A673 (cell line): Measurements from ENCODE around the gene PODXL. TPM values are rescaled to one million over a fixed set of nuclear protein-coding genes. Genes with fewer than 3 reads are reported as not detected.
A peak's percentile ranks its signal among the peaks of the same experiment; 100 is the strongest.

Experiments
- BruUV-seq: library from RNA; stranded (reverse); fragments of 400-500 nt; replicated peaks from 2 replicates; lab custom pipeline; 2021; lab: Mats Ljungman, UMichigan
- CTCF ChIA-PET: fragments of 300-600 bp; sonication (Branson Sonifier 250); formaldehyde crosslinking; loops from one replicate; lab custom pipeline; 2022; ENCODE audit warnings: antibody characterized with exemption; lab: Charles Lee
- POLR2A ChIA-PET: fragments of 300-600 bp; sonication (Branson Sonifier 250); formaldehyde crosslinking; loops from one replicate; lab custom pipeline; 2022; ENCODE audit warnings: antibody characterized with exemption; ENCODE audit not compliant: low non-redundant PET; lab: Charles Lee
- DNase-seq: peaks from one replicate; pipeline ENCODE4 v3.0.0-alpha.2; 2015; ENCODE audit warnings: low spot score
- H3K27ac ChIP-seq: fragments of 200-600 bp; sonication (generic); 2 replicates; pipeline ENCODE4 v1.5.1; 2016; ENCODE audit warnings: mixed run types, low read depth, mild to moderate bottlenecking, mixed read lengths, antibody characterized with exemption, low read length; ENCODE audit not compliant: poor library complexity, severe bottlenecking
- H3K27me3 ChIP-seq: fragments of 200-600 bp; sonication (generic); replicated peaks from 2 replicates; pipeline ENCODE4 v1.6.1; 2017; ENCODE audit warnings: mixed run types, low read depth, mild to moderate bottlenecking, mixed read lengths, antibody characterized with exemption, low read length; ENCODE audit not compliant: insufficient read depth, poor library complexity
- H3K36me3 ChIP-seq: fragments of 200-600 bp; sonication (generic); 2 replicates; pipeline ENCODE4 v1.6.1; 2016; ENCODE audit warnings: mixed run types, mild to moderate bottlenecking, mixed read lengths, antibody characterized with exemption, low read length; ENCODE audit not compliant: insufficient read depth, poor library complexity, severe bottlenecking
- H3K4me1 ChIP-seq: fragments of 200-600 bp; sonication (generic); 2 replicates; pipeline ENCODE4 v1.6.1; 2017; ENCODE audit warnings: mixed run types, mild to moderate bottlenecking, mixed read lengths, antibody characterized with exemption, low read length; ENCODE audit not compliant: insufficient read depth, poor library complexity, severe bottlenecking
- H3K4me3 ChIP-seq: fragments of 200-600 bp; sonication (generic); 2 replicates; pipeline ENCODE4 v1.5.1; 2016; ENCODE audit warnings: low read depth, mixed run types, mild to moderate bottlenecking, mixed read lengths, low read length; ENCODE audit not compliant: poor library complexity, severe bottlenecking
- H3K9me3 ChIP-seq: fragments of 200-600 bp; sonication (generic); 2 replicates; pipeline ENCODE4 v1.6.1; 2016; ENCODE audit warnings: mixed run types, low read depth, mild to moderate bottlenecking, mixed read lengths, antibody characterized with exemption, low read length; ENCODE audit not compliant: poor library complexity, severe bottlenecking
- EZH2 ChIP-seq: fragments of 200-600 bp; sonication (generic); IDR thresholded peaks from 2 replicates; pipeline ENCODE4 v1.6.1; 2017; ENCODE audit warnings: borderline replicate concordance, low read depth, mild to moderate bottlenecking, mixed read lengths, antibody characterized with exemption, low read length; ENCODE audit not compliant: poor library complexity, severe bottlenecking
- intact Hi-C: fragments of 100-400 bp; cut with micrococcal nuclease; formaldehyde crosslinking; loops from one replicate; pipeline ENCODE4 v1.10.0; 2022; ENCODE audit not compliant: unreplicated experiment
- total RNA-seq: library from RNA; stranded (reverse); gene quantifications from 2 replicates; pipeline ENCODE4 v1.2.3, GENCODE V29; 2021
- TF ChIP-seq, protein P1 (sequence below): fragments of 300-800, 200-600 bp; sonication (generic); conservative IDR thresholded peaks from 2 replicates; pipeline ENCODE4 v1.5.1; 2017; ENCODE audit warnings: low read depth, mild to moderate bottlenecking, antibody characterized with exemption, low read length, moderate library complexity, mixed read lengths

The PODXL gene
- total RNA-seq, 1 experiment from 2014 or later = 22.1 TPM

DNA sequence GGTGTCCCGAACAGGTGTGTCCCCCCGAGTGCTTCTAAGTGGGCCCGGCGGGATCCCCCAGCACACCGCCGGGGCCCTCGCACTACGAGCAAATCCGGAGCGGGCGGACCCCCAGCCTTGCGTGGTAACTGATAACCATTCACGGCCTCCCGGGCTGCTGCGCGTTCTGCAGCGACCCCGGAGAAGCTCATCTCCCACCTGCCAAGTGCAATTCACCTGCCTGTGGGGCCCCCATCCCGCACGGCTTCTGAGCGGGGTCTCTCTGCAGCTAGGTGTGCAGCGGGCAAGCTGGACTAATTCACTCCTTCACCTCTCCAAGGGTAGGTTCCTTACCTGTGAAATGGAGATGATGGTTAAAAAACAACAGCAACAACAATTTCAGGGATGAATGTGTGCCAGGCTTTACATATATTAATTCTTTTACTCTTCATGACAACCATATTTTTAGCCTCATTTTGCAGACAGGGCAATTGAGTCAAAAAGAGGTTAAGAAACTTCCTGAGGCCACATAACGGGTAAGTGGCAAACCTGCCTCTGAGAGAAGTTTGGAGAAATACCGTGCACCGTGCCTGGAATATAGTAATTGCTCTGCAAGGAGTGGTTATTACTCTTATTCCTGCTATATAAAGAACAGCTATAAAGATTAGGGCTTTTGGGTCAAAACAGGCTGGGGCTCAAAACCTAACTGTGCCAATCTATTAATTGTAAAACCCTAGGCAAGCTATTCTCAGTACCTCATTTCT lies 652 bp upstream of the PODXL start:
- Histone ChIP-seq H3K4me3 (peak overlapping the region; percentile 65), H3K36me3 (no peaks in the 10 kb centered on the region), H3K27me3 (no peaks in the 10 kb centered on the region), H3K27ac (no peak overlapping the region), H3K9me3 (no peaks in the 10 kb centered on the region), H3K4me1 (peaks cover 18% of the 10 kb centered on the region)
- BruUV-seq = no TSS peak
- no peak for DNase-seq
- TF ChIP-seq, protein P1, sequence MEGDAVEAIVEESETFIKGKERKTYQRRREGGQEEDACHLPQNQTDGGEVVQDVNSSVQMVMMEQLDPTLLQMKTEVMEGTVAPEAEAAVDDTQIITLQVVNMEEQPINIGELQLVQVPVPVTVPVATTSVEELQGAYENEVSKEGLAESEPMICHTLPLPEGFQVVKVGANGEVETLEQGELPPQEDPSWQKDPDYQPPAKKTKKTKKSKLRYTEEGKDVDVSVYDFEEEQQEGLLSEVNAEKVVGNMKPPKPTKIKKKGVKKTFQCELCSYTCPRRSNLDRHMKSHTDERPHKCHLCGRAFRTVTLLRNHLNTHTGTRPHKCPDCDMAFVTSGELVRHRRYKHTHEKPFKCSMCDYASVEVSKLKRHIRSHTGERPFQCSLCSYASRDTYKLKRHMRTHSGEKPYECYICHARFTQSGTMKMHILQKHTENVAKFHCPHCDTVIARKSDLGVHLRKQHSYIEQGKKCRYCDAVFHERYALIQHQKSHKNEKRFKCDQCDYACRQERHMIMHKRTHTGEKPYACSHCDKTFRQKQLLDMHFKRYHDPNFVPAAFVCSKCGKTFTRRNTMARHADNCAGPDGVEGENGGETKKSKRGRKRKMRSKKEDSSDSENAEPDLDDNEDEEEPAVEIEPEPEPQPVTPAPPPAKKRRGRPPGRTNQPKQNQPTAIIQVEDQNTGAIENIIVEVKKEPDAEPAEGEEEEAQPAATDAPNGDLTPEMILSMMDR = no peak
- no peak for TF ChIP-seq EZH2
- intact Hi-C loops = no loop called here
- ChIA-PET CTCF (interaction anchor here (0.6 kb wide), 2 partner anchors 10 to 578 kb away, joined by 5 to 17 read pairs; no protein-coding TSS in a partner anchor), POLR2A (interaction anchor here (0.6 kb wide), 1 partner anchor 23 kb away, joined by 4 read pairs; no protein-coding TSS in a partner anchor)

DNA sequence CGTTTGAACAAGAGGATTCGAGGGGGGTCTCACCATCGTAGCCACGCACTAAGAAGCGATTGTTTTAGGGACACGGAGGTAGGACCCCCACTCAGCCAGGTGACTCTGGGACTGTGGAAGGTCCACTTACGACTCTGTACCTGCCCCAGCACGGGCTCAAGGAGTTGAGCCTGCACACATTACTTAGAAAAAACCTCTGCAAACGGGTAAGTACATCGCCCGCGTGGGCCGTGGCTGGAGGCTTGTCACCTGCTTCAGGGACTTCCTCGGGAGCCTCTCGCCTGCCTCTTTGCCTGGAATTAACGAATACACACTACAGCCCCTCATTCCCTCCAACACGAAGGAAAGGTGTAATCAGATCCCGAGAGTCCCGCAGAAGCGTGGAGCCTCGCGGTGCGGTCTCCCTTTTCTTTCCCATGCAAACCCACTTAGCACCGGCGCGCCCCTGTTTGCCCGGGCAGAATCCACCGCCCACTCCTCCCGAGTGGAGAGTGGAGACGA lies 826 bp downstream of the PODXL start:
- ChIA-PET CTCF (no interaction called here), POLR2A (no interaction called here)
- Histone ChIP-seq H3K36me3 (no peaks in the 10 kb centered on the region), H3K27me3 (no peaks in the 10 kb centered on the region), H3K9me3 (no peaks in the 10 kb centered on the region), H3K4me1 (peaks cover 18% of the 10 kb centered on the region), H3K27ac (peak overlapping the region; percentile 60), H3K4me3 (peak overlapping the region; percentile 65)
- no peak for TF ChIP-seq EZH2
- TF ChIP-seq, protein P1 = no peak
- intact Hi-C loops = no loop called here
- no peak for DNase-seq
- TSS peak; percentile 44 for BruUV-seq

DNA sequence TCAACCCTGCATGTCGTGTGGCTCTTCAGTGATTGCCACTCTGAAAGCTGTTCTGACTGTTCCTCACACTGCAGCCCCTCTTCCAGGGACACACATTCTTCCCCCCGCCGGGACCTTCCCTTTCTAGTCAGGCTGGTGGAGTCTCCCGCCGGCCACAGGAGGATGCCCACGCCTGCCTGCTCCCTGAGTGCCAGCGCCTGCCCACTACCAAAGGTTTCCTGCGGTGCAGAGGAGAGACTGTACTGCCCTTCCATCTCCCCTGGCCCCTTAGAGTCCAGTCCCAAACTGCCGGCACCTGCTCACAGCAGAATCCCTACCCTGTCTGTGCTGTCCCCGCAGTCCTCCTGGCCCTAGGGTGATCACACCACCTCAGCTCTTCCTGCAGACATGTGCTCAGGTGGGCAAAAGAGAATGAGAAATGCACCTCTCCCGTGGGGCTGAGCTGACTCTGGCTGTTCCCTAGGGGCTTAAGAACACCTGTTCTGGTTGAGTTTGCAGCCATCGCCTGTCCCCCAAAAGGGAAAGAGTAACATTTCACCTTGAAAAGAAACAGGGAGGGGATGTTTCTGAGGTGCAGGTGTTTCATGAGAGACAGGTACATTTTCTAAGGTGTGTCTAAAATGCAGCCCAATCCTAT lies 1.4 kb downstream of the PODXL start:
- Histone ChIP-seq H3K27me3 (no peaks in the 10 kb centered on the region), H3K9me3 (no peaks in the 10 kb centered on the region), H3K27ac (no peak overlapping the region), H3K4me1 (peaks cover 18% of the 10 kb centered on the region), H3K4me3 (peak overlapping the region; percentile 65), H3K36me3 (no peaks in the 10 kb centered on the region)
- ChIA-PET CTCF (no interaction called here), POLR2A (no interaction called here)
- intact Hi-C loops = no loop called here
- no peak for DNase-seq
- no TSS peak for BruUV-seq
- TF ChIP-seq, protein P1 = no peak
- no peak for TF ChIP-seq EZH2
